HG02870 (cell line): ENCODE data around the gene STRIP2.

Source experiments
- ATAC-seq: cut with Tn5 transposase; IDR thresholded peaks from one replicate; pipeline ENCODE4 v1.9.1; 2021; ENCODE audit warnings: mild to moderate bottlenecking, moderate library complexity; ENCODE audit not compliant: unreplicated experiment

Gene STRIP2

GRCh38 chr7:129489491-129489890 is 55.3 kb downstream of the STRIP2 start:
- ATAC-seq: no peak

- ATAC-seq: no peak
Observed at GRCh38 chr7:129492391-129492790, 58.2 kb downstream of the STRIP2 start.

- no peak for ATAC-seq
Observed at GRCh38 chr7:129493555-129493954, 59.3 kb downstream of the STRIP2 start.

- ATAC-seq: peak; percentile 87
Observed at GRCh38 chr7:129494041-129494440, 59.8 kb downstream of the STRIP2 start.

- ATAC-seq: no peak
Observed at GRCh38 chr7:129495987-129496386, 61.8 kb downstream of the STRIP2 start.

GRCh38 chr7:129496653-129497052 is 62.4 kb downstream of the STRIP2 start:
- ATAC-seq: no peak

GRCh38 chr7:129497156-129497555 is 62.9 kb downstream of the STRIP2 start:
- no peak for ATAC-seq

- ATAC-seq: no peak
Observed at GRCh38 chr7:129498021-129498420, 63.8 kb downstream of the STRIP2 start.

- ATAC-seq: no peak
Observed at GRCh38 chr7:129499999-129500398, 65.8 kb downstream of the STRIP2 start.

- ATAC-seq: peak; percentile 80
Observed at GRCh38 chr7:129501760-129502707, 67.8 kb downstream of the STRIP2 start, which contains the start of gene SMKR1. TSS of gene SMKR1 (plus strand) at chr7:129502531. CDS start at chr7:129502825, 294 bp downstream.

GRCh38 chr7:129502708-129503685 is 68.8 kb downstream of the STRIP2 start:
- peak; percentile 20 for ATAC-seq

GRCh38 chr7:129503725-129504124 is 69.5 kb downstream of the STRIP2 start:
- ATAC-seq: no peak

GRCh38 chr7:129512192-129512591 is 78.0 kb downstream of the STRIP2 start:
- no peak for ATAC-seq

GRCh38 chr7:129513546-129513945 is 79.3 kb downstream of the STRIP2 start:
- no peak for ATAC-seq

- no peak for ATAC-seq
Observed at GRCh38 chr7:129514683-129515082, 80.5 kb downstream of the STRIP2 start.

GRCh38 chr7:129515381-129515780 is 81.1 kb downstream of the STRIP2 start:
- no peak for ATAC-seq

GRCh38 chr7:129517931-129518330 is 83.7 kb downstream of the STRIP2 start:
- no peak for ATAC-seq

GRCh38 chr7:129519464-129519863 is 85.2 kb downstream of the STRIP2 start:
- no peak for ATAC-seq

GRCh38 chr7:129522088-129522970 is 88.1 kb downstream of the STRIP2 start:
- ATAC-seq: no peak

GRCh38 chr7:129522971-129523340 is 88.7 kb downstream of the STRIP2 start:
- no peak for ATAC-seq
